ENCODE measurements around the gene NBPF1. TPM values are rescaled to one million over a fixed set of nuclear protein-coding genes. Genes with fewer than 3 reads are reported as not detected.

NBPF1 gene
- total and polyA plus RNA-seq, 9 of the 15 experiments (the other 6 are each of a cell fraction or from before 2014, with no cell fraction given): 5.2 to 42.6 (median 24.1) TPM

DNA sequence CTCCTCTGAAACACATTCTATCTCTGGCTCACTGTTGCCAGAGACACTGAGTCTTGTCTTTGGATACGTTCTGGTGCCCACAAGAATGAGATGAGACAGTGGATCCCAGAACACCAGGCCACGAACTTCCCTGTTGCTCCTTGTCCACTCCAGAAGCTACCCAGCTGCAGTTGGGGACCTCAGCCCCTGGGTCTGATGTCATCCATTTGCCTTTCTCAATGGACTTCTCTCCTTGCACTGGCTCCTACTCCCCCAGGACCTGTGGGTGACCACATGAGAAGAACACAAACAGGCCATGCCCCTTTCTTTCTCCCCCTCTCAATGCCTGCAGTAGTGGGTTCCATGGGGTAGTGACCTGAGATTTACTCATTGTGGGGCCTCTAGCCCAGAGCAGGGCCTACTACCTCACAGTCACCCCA is 5.9 kb downstream of the NBPF1 start (continued):
- TF ChIP-seq, protein P1, sequence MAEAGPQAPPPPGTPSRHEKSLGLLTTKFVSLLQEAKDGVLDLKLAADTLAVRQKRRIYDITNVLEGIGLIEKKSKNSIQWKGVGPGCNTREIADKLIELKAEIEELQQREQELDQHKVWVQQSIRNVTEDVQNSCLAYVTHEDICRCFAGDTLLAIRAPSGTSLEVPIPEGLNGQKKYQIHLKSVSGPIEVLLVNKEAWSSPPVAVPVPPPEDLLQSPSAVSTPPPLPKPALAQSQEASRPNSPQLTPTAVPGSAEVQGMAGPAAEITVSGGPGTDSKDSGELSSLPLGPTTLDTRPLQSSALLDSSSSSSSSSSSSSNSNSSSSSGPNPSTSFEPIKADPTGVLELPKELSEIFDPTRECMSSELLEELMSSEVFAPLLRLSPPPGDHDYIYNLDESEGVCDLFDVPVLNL (CRISPR knock-in tag; IDR thresholded peaks at IDR 0.05; ENCODE audit: low read depth): no peak
- no peak for TF ChIP-seq MAFF (IDR thresholded peaks at IDR 0.05; ENCODE audit: low read length)
- TF ChIP-seq RFX1 (IDR thresholded peaks at IDR 0.05): no peak
- TF ChIP-seq, protein P2, sequence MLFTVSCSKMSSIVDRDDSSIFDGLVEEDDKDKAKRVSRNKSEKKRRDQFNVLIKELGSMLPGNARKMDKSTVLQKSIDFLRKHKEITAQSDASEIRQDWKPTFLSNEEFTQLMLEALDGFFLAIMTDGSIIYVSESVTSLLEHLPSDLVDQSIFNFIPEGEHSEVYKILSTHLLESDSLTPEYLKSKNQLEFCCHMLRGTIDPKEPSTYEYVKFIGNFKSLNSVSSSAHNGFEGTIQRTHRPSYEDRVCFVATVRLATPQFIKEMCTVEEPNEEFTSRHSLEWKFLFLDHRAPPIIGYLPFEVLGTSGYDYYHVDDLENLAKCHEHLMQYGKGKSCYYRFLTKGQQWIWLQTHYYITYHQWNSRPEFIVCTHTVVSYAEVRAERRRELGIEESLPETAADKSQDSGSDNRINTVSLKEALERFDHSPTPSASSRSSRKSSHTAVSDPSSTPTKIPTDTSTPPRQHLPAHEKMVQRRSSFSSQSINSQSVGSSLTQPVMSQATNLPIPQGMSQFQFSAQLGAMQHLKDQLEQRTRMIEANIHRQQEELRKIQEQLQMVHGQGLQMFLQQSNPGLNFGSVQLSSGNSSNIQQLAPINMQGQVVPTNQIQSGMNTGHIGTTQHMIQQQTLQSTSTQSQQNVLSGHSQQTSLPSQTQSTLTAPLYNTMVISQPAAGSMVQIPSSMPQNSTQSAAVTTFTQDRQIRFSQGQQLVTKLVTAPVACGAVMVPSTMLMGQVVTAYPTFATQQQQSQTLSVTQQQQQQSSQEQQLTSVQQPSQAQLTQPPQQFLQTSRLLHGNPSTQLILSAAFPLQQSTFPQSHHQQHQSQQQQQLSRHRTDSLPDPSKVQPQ (CRISPR knock-in tag; IDR thresholded peaks at IDR 0.05; ENCODE audit: borderline replicate concordance): no peak
- no peak for TF ChIP-seq TGIF2 (CRISPR knock-in tag; IDR thresholded peaks at IDR 0.05)
- TF ChIP-seq SRSF7 (optimal IDR thresholded peaks at IDR 0.05; ENCODE audit: low read depth, low read length): no peak
- no peak for TF ChIP-seq NR3C1 (CRISPR knock-in tag; IDR thresholded peaks at IDR 0.05)
- TF ChIP-seq KLF1 (tag; IDR thresholded peaks at IDR 0.05): peak; percentile 35; the same call in 1 of the 2 replicates
- TF ChIP-seq, protein P3, sequence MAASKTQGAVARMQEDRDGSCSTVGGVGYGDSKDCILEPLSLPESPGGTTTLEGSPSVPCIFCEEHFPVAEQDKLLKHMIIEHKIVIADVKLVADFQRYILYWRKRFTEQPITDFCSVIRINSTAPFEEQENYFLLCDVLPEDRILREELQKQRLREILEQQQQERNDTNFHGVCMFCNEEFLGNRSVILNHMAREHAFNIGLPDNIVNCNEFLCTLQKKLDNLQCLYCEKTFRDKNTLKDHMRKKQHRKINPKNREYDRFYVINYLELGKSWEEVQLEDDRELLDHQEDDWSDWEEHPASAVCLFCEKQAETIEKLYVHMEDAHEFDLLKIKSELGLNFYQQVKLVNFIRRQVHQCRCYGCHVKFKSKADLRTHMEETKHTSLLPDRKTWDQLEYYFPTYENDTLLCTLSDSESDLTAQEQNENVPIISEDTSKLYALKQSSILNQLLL (CRISPR knock-in tag; IDR thresholded peaks at IDR 0.05; ENCODE audit: borderline replicate concordance): 0 out of 2 replicates have a peak, but pooled peaks have one; percentile 60
- no peak for TF ChIP-seq NCOR1 (IDR thresholded peaks at IDR 0.05)
- 0 out of 2 replicates have a peak, but pooled peaks have one; percentile 36 for TF ChIP-seq MTF1 (CRISPR knock-in tag; IDR thresholded peaks at IDR 0.05; ENCODE audit: borderline replicate concordance)
- TF ChIP-seq, protein P4, sequence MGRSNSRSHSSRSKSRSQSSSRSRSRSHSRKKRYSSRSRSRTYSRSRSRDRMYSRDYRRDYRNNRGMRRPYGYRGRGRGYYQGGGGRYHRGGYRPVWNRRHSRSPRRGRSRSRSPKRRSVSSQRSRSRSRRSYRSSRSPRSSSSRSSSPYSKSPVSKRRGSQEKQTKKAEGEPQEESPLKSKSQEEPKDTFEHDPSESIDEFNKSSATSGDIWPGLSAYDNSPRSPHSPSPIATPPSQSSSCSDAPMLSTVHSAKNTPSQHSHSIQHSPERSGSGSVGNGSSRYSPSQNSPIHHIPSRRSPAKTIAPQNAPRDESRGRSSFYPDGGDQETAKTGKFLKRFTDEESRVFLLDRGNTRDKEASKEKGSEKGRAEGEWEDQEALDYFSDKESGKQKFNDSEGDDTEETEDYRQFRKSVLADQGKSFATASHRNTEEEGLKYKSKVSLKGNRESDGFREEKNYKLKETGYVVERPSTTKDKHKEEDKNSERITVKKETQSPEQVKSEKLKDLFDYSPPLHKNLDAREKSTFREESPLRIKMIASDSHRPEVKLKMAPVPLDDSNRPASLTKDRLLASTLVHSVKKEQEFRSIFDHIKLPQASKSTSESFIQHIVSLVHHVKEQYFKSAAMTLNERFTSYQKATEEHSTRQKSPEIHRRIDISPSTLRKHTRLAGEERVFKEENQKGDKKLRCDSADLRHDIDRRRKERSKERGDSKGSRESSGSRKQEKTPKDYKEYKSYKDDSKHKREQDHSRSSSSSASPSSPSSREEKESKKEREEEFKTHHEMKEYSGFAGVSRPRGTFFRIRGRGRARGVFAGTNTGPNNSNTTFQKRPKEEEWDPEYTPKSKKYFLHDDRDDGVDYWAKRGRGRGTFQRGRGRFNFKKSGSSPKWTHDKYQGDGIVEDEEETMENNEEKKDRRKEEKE (IDR thresholded peaks at IDR 0.05; ENCODE audit: borderline replicate concordance in 1 of 2, control insufficient read depth in 1 of 2, low read depth in 2 of 2, low read length in 1 of 2): no peak
- TF ChIP-seq PTRF (tag; IDR thresholded peaks at IDR 0.05): no peak
- TF ChIP-seq, protein P5, sequence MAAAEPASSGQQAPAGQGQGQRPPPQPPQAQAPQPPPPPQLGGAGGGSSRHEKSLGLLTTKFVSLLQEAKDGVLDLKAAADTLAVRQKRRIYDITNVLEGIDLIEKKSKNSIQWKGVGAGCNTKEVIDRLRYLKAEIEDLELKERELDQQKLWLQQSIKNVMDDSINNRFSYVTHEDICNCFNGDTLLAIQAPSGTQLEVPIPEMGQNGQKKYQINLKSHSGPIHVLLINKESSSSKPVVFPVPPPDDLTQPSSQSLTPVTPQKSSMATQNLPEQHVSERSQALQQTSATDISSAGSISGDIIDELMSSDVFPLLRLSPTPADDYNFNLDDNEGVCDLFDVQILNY (CRISPR knock-in tag; IDR thresholded peaks at IDR 0.05): no peak
- no peak for TF ChIP-seq NONO (IDR thresholded peaks at IDR 0.05; ENCODE audit: low read depth in 2 of 2, low read length in 1 of 2)
- TF ChIP-seq, protein P6, sequence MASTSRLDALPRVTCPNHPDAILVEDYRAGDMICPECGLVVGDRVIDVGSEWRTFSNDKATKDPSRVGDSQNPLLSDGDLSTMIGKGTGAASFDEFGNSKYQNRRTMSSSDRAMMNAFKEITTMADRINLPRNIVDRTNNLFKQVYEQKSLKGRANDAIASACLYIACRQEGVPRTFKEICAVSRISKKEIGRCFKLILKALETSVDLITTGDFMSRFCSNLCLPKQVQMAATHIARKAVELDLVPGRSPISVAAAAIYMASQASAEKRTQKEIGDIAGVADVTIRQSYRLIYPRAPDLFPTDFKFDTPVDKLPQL (IDR thresholded peaks at IDR 0.05; ENCODE audit: extremely low read depth, insufficient read length): no peak
